ENCODE data around the gene CEPT1. TPM values are rescaled to one million over a fixed set of nuclear protein-coding genes. Genes with fewer than 3 reads are reported as not detected.

Gene CEPT1
- total RNA-seq, 3 donors from 2014 or later (not counting 1 experiment from before 2014, with no cell fraction given) = 35.4 to 49.5 (median 40.9) TPM

DNA sequence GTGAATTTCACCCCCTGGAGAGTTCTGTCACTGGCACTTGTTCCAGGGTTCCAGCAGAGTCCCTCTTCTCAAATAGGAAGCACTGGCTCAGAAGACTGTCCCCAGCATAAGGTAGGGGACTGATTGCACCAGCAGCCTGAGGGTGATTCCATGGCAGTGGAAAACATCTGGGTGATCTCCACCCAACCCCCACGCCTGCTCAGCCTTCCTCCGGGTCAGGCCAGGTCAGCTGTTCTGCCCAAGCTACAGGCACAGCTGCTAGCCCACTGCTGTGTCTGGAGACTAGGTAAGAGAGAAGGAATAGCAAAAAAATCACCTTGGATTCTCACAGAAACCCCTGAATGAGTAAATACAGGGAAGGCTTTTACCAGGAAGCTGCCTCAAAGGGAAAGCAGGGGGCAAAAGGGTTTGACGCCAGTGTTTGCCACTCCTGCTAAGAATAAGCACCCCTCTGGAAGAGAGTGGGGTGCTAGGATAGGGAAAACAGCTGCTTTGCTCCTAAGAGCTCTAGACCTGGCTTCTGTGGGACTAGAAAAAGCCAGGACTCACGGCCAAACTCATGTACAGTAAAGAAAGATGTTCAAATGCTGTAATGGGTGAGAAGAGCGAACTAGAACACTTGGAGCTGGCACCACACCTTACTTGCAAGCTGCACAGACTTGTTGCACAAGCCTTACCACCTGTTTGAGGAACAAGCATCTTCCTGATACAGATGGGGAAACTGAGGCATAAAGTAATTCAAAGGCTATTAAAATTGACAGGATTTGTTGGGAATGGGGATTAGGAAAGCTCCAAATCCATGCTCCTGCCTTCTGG, 61.5 kb downstream of the CEPT1 start:
- WGBS (ENCODE audit: insufficient coverage) = 43% methylated on average over 5 of the region's 5 CpGs
- Mint-ChIP-seq H3K4me3 (peak overlapping the region; percentile 94), H3K27ac (peak overlapping the region; percentile 91 to 95), H3K4me1 (peaks cover 82% of the 10 kb centered on the region in 2 donors), H3K9me3 (no peaks in the 10 kb centered on the region), H3K27me3 (ENCODE audit: low read depth in 2 of 2) (no peaks in the 10 kb centered on the region), H3K36me3 (peaks cover 11% of the 10 kb centered on the region)
- no peaks in the 10 kb centered on the region for H3K9me3 ChIP-seq (ENCODE audit: control insufficient read depth, insufficient read depth, low read length)
- H3K4me1 ChIP-seq (ENCODE audit: control insufficient read depth, insufficient read depth, low read length) = peaks cover 80% of the 10 kb centered on the region
- H3K36me3 ChIP-seq (ENCODE audit: control insufficient read depth, insufficient read depth, low read length) = peaks cover 27% of the 10 kb centered on the region
- peak in 1 of 2 donors; percentile 44 for DNase-seq
- H3K4me3 ChIP-seq (ENCODE audit: low read length) = peak overlapping the region; percentile 68
- TF ChIP-seq, protein P1, sequence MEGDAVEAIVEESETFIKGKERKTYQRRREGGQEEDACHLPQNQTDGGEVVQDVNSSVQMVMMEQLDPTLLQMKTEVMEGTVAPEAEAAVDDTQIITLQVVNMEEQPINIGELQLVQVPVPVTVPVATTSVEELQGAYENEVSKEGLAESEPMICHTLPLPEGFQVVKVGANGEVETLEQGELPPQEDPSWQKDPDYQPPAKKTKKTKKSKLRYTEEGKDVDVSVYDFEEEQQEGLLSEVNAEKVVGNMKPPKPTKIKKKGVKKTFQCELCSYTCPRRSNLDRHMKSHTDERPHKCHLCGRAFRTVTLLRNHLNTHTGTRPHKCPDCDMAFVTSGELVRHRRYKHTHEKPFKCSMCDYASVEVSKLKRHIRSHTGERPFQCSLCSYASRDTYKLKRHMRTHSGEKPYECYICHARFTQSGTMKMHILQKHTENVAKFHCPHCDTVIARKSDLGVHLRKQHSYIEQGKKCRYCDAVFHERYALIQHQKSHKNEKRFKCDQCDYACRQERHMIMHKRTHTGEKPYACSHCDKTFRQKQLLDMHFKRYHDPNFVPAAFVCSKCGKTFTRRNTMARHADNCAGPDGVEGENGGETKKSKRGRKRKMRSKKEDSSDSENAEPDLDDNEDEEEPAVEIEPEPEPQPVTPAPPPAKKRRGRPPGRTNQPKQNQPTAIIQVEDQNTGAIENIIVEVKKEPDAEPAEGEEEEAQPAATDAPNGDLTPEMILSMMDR (IDR thresholded peaks at IDR 0.05) = no peak
- ATAC-seq = no peak
- H3K27ac ChIP-seq (ENCODE audit: low read length) = peak overlapping the region; percentile 87
- H3K27me3 ChIP-seq (ENCODE audit: control insufficient read depth, insufficient read depth, low read length) = no peaks in the 10 kb centered on the region
- intact Hi-C loops (cut with micrococcal nuclease) = loop anchor here (2.0 to 10.0 kb wide), 4 partner anchors 15 to 553 kb away; partner anchors contain the start of genes CEPT1, DDX20 and DRAM2

DNA sequence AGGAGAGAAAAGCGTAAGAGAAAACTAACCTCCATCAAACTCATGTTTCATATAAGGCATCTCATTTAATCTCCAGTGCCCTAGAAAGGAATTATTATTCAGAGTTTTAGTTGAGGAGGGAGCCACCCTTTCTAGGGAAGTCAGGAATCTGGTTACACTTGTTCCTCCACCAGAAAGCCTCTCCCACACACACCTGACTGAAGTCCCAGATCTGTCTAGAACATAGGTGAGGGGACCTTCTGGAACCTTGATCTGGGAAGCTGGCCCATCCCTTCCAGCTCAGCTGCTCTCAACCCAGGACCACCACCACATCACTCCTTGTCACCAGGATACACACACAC, 62.3 kb downstream of the CEPT1 start:
- H3K27ac ChIP-seq (ENCODE audit: low read length) = peak overlapping the region; percentile 87
- Mint-ChIP-seq H3K4me1 (peaks cover 74 to 79% of the 10 kb centered on the region in 2 donors), H3K9me3 (no peaks in the 10 kb centered on the region), H3K27ac (peak overlapping the region; percentile 91 to 95), H3K36me3 (peaks cover 5% of the 10 kb centered on the region), H3K4me3 (peak overlapping the region; percentile 94), H3K27me3 (ENCODE audit: low read depth in 2 of 2) (no peaks in the 10 kb centered on the region)
- ATAC-seq (no peak), DNase-seq (no peak)
- intact Hi-C loops (cut with micrococcal nuclease) = loop anchor here (5.0 to 10.0 kb wide), 3 partner anchors 60 to 552 kb away; partner anchors contain the start of genes CEPT1, DDX20 and DRAM2
- TF ChIP-seq, protein P1 (IDR thresholded peaks at IDR 0.05) = no peak
- H3K36me3 ChIP-seq (ENCODE audit: control insufficient read depth, insufficient read depth, low read length) = peaks cover 18% of the 10 kb centered on the region
- no peaks in the 10 kb centered on the region for H3K9me3 ChIP-seq (ENCODE audit: control insufficient read depth, insufficient read depth, low read length)
- peaks cover 71% of the 10 kb centered on the region for H3K4me1 ChIP-seq (ENCODE audit: control insufficient read depth, insufficient read depth, low read length)
- H3K27me3 ChIP-seq (ENCODE audit: control insufficient read depth, insufficient read depth, low read length) = no peaks in the 10 kb centered on the region
- no peak overlapping the region for H3K4me3 ChIP-seq (ENCODE audit: low read length)
- no CpG with 5 or more reads among the region's 1 CpG for WGBS (ENCODE audit: insufficient coverage)

GRCh38 chr1:111202707-111203623, 62.9 kb downstream of the CEPT1 start:
- H3K27ac ChIP-seq (ENCODE audit: low read length) = peak overlapping the region; percentile 87
- Mint-ChIP-seq H3K4me3 (peak overlapping the region; percentile 94), H3K4me1 (peaks cover 67 to 77% of the 10 kb centered on the region in 2 donors), H3K36me3 (no peaks in the 10 kb centered on the region), H3K9me3 (no peaks in the 10 kb centered on the region), H3K27me3 (ENCODE audit: low read depth in 2 of 2) (no peaks in the 10 kb centered on the region), H3K27ac (peak overlapping the region; percentile 91 to 95)
- H3K4me1 ChIP-seq (ENCODE audit: control insufficient read depth, insufficient read depth, low read length) = peaks cover 65% of the 10 kb centered on the region
- 42% methylated on average over 3 of the region's 4 CpGs for WGBS (ENCODE audit: insufficient coverage)
- TF ChIP-seq, protein P1 (IDR thresholded peaks at IDR 0.05) = no peak
- peaks cover 12% of the 10 kb centered on the region for H3K36me3 ChIP-seq (ENCODE audit: control insufficient read depth, insufficient read depth, low read length)
- intact Hi-C loops (cut with micrococcal nuclease) = loop anchor here (5.0 to 10.0 kb wide), 3 partner anchors 61 to 552 kb away; partner anchors contain the start of genes CEPT1, DDX20 and DRAM2
- DNase-seq (peak in 1 of 2 donors; percentile 39), ATAC-seq (no peak)
- no peaks in the 10 kb centered on the region for H3K27me3 ChIP-seq (ENCODE audit: control insufficient read depth, insufficient read depth, low read length)
- H3K4me3 ChIP-seq (ENCODE audit: low read length) = peak overlapping the region; percentile 52
- no peaks in the 10 kb centered on the region for H3K9me3 ChIP-seq (ENCODE audit: control insufficient read depth, insufficient read depth, low read length)

Data from natural killer cell (primary cell).